MM.1S (cell line): Measurements from ENCODE around the gene ZRANB2.

Source experiments
- DNase-seq: peaks from one replicate; pipeline ENCODE4 v3.0.0-alpha.2; 2015
- H2AFZ ChIP-seq: fragments of 300-600 bp; sonication (generic); 2 replicates; pipeline ENCODE4 v1.6.0; 2016; ENCODE audit warnings: antibody characterized with exemption, low read length
- H3F3A ChIP-seq: fragments of 300-600 bp; sonication (generic); 2 replicates; pipeline ENCODE4 v1.6.1; 2016; ENCODE audit warnings: mild to moderate bottlenecking, antibody characterized with exemption, low read length, moderate library complexity, mixed read lengths; ENCODE audit not compliant: insufficient read depth
- H3K27ac ChIP-seq: fragments of 300-600 bp; sonication (generic); 2 replicates; pipeline ENCODE4 v1.5.1; 2016; ENCODE audit warnings: mild to moderate bottlenecking, low read length
- H3K27me3 ChIP-seq: fragments of 300-600 bp; sonication (generic); replicated peaks from 2 replicates; pipeline ENCODE4 v1.6.0; 2016; ENCODE audit warnings: low read length; ENCODE audit not compliant: insufficient read depth
- H3K36me3 ChIP-seq: fragments of 300-600 bp; sonication (generic); replicated peaks from 2 replicates; pipeline ENCODE4 v1.6.1; 2016; ENCODE audit warnings: mild to moderate bottlenecking, low read length, mixed read lengths; ENCODE audit not compliant: insufficient read depth
- H3K4me1 ChIP-seq: fragments of 300-600 bp; sonication (generic); 2 replicates; pipeline ENCODE4 v1.6.1; 2016; ENCODE audit warnings: low read length, mixed read lengths
- H3K4me2 ChIP-seq: fragments of 300-600 bp; sonication (generic); 2 replicates; pipeline ENCODE4 v1.6.0; 2016; ENCODE audit warnings: low read depth, low read length
- H3K4me3 ChIP-seq: fragments of 300-600 bp; sonication (generic); 2 replicates; pipeline ENCODE4 v1.5.1; 2016; ENCODE audit warnings: low read length, mixed read lengths
- H3K79me2 ChIP-seq: fragments of 300-600 bp; sonication (generic); 2 replicates; pipeline ENCODE4 v1.6.1; 2016; ENCODE audit warnings: mixed run types, low read length, mixed read lengths
- H3K9ac ChIP-seq: fragments of 300-600 bp; sonication (generic); 2 replicates; pipeline ENCODE4 v1.6.1; 2016; ENCODE audit warnings: low read length, mixed read lengths
- H3K9me2 ChIP-seq: fragments of 300-600 bp; sonication (generic); replicated peaks from 2 replicates; pipeline ENCODE4 v1.6.1; 2016; ENCODE audit warnings: mild to moderate bottlenecking, low read length, mixed read lengths; ENCODE audit not compliant: insufficient read depth
- H3K9me3 ChIP-seq: fragments of 300-600 bp; sonication (generic); replicated peaks from 2 replicates; pipeline ENCODE4 v1.6.1; 2016; ENCODE audit warnings: mild to moderate bottlenecking, low read length, mixed read lengths; ENCODE audit not compliant: insufficient read depth
- H4K20me1 ChIP-seq: fragments of 300-600 bp; sonication (generic); 2 replicates; pipeline ENCODE4 v1.6.1; 2016; ENCODE audit warnings: mild to moderate bottlenecking, low read length, moderate library complexity, mixed read lengths; ENCODE audit not compliant: insufficient read depth
- EZH2 ChIP-seq: fragments of 300-600 bp; sonication (generic); optimal IDR thresholded peaks from 2 replicates; pipeline ENCODE3; 2017; ENCODE audit warnings: low read depth, mild to moderate bottlenecking, antibody characterized with exemption, low read length, mixed read lengths
- EZH2phosphoT487 ChIP-seq: fragments of 300-600 bp; sonication (generic); IDR thresholded peaks from 2 replicates; pipeline ENCODE4 v1.6.1; 2018; ENCODE audit warnings: antibody characterized with exemption, low read length
- TF ChIP-seq, protein P1 (sequence below): fragments of 300-600 bp; sonication (generic); IDR thresholded peaks from 2 replicates; pipeline ENCODE4 v1.5.1; 2016; ENCODE audit warnings: antibody characterized with exemption, low read length, mixed read lengths

Gene ZRANB2

GRCh38 chr1:71019233-71019969, 61.4 kb downstream of the ZRANB2 start:
- no peak overlapping the region for H3K4me3 ChIP-seq
- H2AFZ ChIP-seq, result no peak overlapping the region
- no peaks in the 10 kb centered on the region for H3K9me3 ChIP-seq
- H3K4me1 ChIP-seq, result no peaks in the 10 kb centered on the region
- no peaks in the 10 kb centered on the region for H4K20me1 ChIP-seq
- DNase-seq, result no peak
- H3K4me2 ChIP-seq, result no peak overlapping the region
- H3K9ac ChIP-seq, result no peak overlapping the region
- H3K36me3 ChIP-seq, result no peaks in the 10 kb centered on the region
- H3K27ac ChIP-seq, result no peak overlapping the region
- no peaks in the 10 kb centered on the region for H3K27me3 ChIP-seq
- no peaks in the 10 kb centered on the region for H3K79me2 ChIP-seq
- H3F3A ChIP-seq, result no peaks in the 10 kb centered on the region
- TF ChIP-seq, protein P1, sequence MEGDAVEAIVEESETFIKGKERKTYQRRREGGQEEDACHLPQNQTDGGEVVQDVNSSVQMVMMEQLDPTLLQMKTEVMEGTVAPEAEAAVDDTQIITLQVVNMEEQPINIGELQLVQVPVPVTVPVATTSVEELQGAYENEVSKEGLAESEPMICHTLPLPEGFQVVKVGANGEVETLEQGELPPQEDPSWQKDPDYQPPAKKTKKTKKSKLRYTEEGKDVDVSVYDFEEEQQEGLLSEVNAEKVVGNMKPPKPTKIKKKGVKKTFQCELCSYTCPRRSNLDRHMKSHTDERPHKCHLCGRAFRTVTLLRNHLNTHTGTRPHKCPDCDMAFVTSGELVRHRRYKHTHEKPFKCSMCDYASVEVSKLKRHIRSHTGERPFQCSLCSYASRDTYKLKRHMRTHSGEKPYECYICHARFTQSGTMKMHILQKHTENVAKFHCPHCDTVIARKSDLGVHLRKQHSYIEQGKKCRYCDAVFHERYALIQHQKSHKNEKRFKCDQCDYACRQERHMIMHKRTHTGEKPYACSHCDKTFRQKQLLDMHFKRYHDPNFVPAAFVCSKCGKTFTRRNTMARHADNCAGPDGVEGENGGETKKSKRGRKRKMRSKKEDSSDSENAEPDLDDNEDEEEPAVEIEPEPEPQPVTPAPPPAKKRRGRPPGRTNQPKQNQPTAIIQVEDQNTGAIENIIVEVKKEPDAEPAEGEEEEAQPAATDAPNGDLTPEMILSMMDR, result no peak
- TF ChIP-seq EZH2 (no peak), EZH2phosphoT487 (no peak)
- H3K9me2 ChIP-seq, result no peaks in the 10 kb centered on the region

DNA sequence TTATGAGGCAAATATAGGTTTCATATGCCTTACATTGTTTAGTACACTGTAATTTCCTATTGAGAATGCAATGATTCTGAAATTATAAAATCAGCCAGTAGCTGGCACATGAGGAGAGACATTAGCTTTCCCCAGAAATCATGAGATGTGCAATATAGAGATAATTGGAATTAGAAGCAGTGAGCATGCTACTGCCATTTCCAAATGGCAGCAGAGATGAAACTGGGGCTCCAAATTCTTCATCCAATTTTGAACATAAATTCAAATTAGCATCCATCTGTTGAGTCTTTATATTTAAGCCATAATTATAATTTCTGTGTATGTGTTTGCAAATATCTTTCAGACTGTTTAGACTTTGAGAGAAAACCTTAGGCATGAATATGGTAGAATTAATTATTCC, 62.0 kb downstream of the ZRANB2 start:
- Histone ChIP-seq H3K79me2 (no peaks in the 10 kb centered on the region), H3K4me1 (no peaks in the 10 kb centered on the region), H3K9me3 (no peaks in the 10 kb centered on the region), H3K27ac (no peak overlapping the region), H4K20me1 (no peaks in the 10 kb centered on the region), H3K27me3 (no peaks in the 10 kb centered on the region), H3F3A (no peaks in the 10 kb centered on the region), H2AFZ (no peak overlapping the region), H3K4me2 (no peak overlapping the region), H3K36me3 (no peaks in the 10 kb centered on the region), H3K9ac (no peak overlapping the region), H3K9me2 (no peaks in the 10 kb centered on the region), H3K4me3 (no peak overlapping the region)
- DNase-seq, result no peak
- TF ChIP-seq, protein P1, result no peak
- no peak for TF ChIP-seq EZH2
- no peak for TF ChIP-seq EZH2phosphoT487

GRCh38 chr1:71015745-71016144, 65.1 kb downstream of the ZRANB2 start:
- Histone ChIP-seq H3K4me1 (no peaks in the 10 kb centered on the region), H3K9ac (no peak overlapping the region), H2AFZ (no peak overlapping the region), H3K27ac (no peak overlapping the region), H4K20me1 (no peaks in the 10 kb centered on the region), H3K4me3 (no peak overlapping the region), H3K27me3 (no peaks in the 10 kb centered on the region), H3F3A (no peaks in the 10 kb centered on the region), H3K9me2 (no peaks in the 10 kb centered on the region), H3K36me3 (no peaks in the 10 kb centered on the region), H3K9me3 (no peaks in the 10 kb centered on the region), H3K79me2 (no peaks in the 10 kb centered on the region), H3K4me2 (no peak overlapping the region)
- no peak for DNase-seq
- TF ChIP-seq, protein P1, result no peak
